WTC11 (cell line): ENCODE results near the gene ILF2. TPM values are rescaled to one million over a fixed set of nuclear protein-coding genes. Genes with fewer than 3 reads are reported as not detected.

Source experiments
- ATAC-seq: fragments of 200-7000 bp; cut with Tn5 transposase; 2 replicates; pipeline ENCODE4 v1.10.0; 2021; ENCODE audit warnings: mild to moderate bottlenecking, moderate library complexity
- CTCF ChIA-PET: fragments of 300-600 bp; sonication (Branson Sonifier 250); formaldehyde crosslinking; loops from one replicate; lab custom pipeline; 2021; ENCODE audit warnings: antibody characterized with exemption; lab: Charles Lee
- POLR2A ChIA-PET: fragments of 350-600 bp; sonication (Branson Sonifier 250); formaldehyde crosslinking; loops from one replicate; lab custom pipeline; 2021; ENCODE audit warnings: antibody characterized with exemption; lab: Charles Lee
- DNase-seq: peaks from one replicate; pipeline ENCODE4 v3.0.0; 2021; ENCODE audit warnings: low spot score
- H3K27ac Mint-ChIP-seq: 2 replicates; pipeline ENCODE4 v1.8.0; 2021; ENCODE audit warnings: mixed read lengths
- H3K27me3 Mint-ChIP-seq: 2 replicates; pipeline ENCODE4 v1.8.0; 2021; ENCODE audit warnings: low read depth, mild to moderate bottlenecking, moderate library complexity, mixed read lengths
- H3K36me3 Mint-ChIP-seq: 2 replicates; pipeline ENCODE4 v1.8.0; 2021; ENCODE audit warnings: mixed read lengths
- H3K4me1 Mint-ChIP-seq: 2 replicates; pipeline ENCODE4 v1.8.0; 2022; ENCODE audit warnings: mixed read lengths
- H3K4me3 Mint-ChIP-seq: 2 replicates; pipeline ENCODE4 v1.8.0; 2021; ENCODE audit warnings: mild to moderate bottlenecking, moderate library complexity, mixed read lengths
- H3K9me3 Mint-ChIP-seq: 2 replicates; pipeline ENCODE4 v1.8.0; 2021; ENCODE audit warnings: mixed read lengths
- CREM ChIP-seq: sonication (generic); formaldehyde crosslinking; IDR thresholded peaks from 2 replicates; pipeline ENCODE4 v1.8.1; 2022; ENCODE audit warnings: mild to moderate bottlenecking, missing genetic modification reagents, moderate library complexity
- E2F1 ChIP-seq: sonication (generic); formaldehyde crosslinking; IDR thresholded peaks from 2 replicates; pipeline ENCODE4 v1.8.0; 2022; ENCODE audit warnings: mild to moderate bottlenecking, missing genetic modification reagents
- FOXK1 ChIP-seq: sonication (generic); formaldehyde crosslinking; IDR thresholded peaks from 2 replicates; pipeline ENCODE4 v1.8.0; 2022; ENCODE audit warnings: mild to moderate bottlenecking, moderate library complexity, missing genetic modification reagents
- GRHL2 ChIP-seq: fragments of 250-450 bp; sonication (Bioruptor Pico); IDR thresholded peaks from 2 replicates; pipeline ENCODE4 v1.8.0; 2022; ENCODE audit warnings: mild to moderate bottlenecking, moderate library complexity; ENCODE audit not compliant: insufficient replicate concordance, severe bottlenecking
- KAT7 ChIP-seq: sonication (generic); formaldehyde crosslinking; IDR thresholded peaks from 2 replicates; pipeline ENCODE4 v1.8.1; 2023; ENCODE audit warnings: missing genetic modification reagents, mild to moderate bottlenecking, borderline replicate concordance
- MYBL2 ChIP-seq: sonication (generic); formaldehyde crosslinking; IDR thresholded peaks from 2 replicates; pipeline ENCODE4 v1.8.1; 2023; ENCODE audit warnings: mild to moderate bottlenecking, moderate library complexity, missing genetic modification reagents
- NFATC4 ChIP-seq: fragments of 250-450 bp; sonication (Bioruptor Pico); IDR thresholded peaks from 2 replicates; pipeline ENCODE4 v1.9.0; 2021; ENCODE audit warnings: mild to moderate bottlenecking
- RORB ChIP-seq: fragments of 250-450 bp; sonication (Bioruptor Pico); IDR thresholded peaks from 2 replicates; pipeline ENCODE4 v1.9.0; 2021; ENCODE audit warnings: mild to moderate bottlenecking
- SMAD3 ChIP-seq: sonication (generic); formaldehyde crosslinking; IDR thresholded peaks from 2 replicates; pipeline ENCODE4 v1.8.0; 2022; ENCODE audit warnings: missing genetic modification reagents, mild to moderate bottlenecking, borderline replicate concordance
- TEAD4 ChIP-seq: sonication (generic); formaldehyde crosslinking; IDR thresholded peaks from 2 replicates; pipeline ENCODE4 v1.8.0; 2022; ENCODE audit warnings: mild to moderate bottlenecking, missing genetic modification reagents
- ZBTB21 ChIP-seq: sonication (generic); formaldehyde crosslinking; IDR thresholded peaks from 2 replicates; pipeline ENCODE4 v1.8.1; 2023; ENCODE audit warnings: mild to moderate bottlenecking, missing genetic modification reagents, borderline replicate concordance
- ZNF219 ChIP-seq: sonication (generic); formaldehyde crosslinking; IDR thresholded peaks from 2 replicates; pipeline ENCODE4 v1.8.0; 2023; ENCODE audit warnings: missing genetic modification reagents, mild to moderate bottlenecking, borderline replicate concordance
- ZNF263 ChIP-seq: sonication (generic); formaldehyde crosslinking; IDR thresholded peaks from 2 replicates; pipeline ENCODE4 v1.8.1; 2022; ENCODE audit warnings: low read depth, mild to moderate bottlenecking, moderate library complexity, missing genetic modification reagents
- ZNF423 ChIP-seq: fragments of 250-450 bp; sonication (Bioruptor Pico); IDR thresholded peaks from 2 replicates; pipeline ENCODE4 v2.1.2; 2022; ENCODE audit warnings: mild to moderate bottlenecking, moderate library complexity
- total RNA-seq: library from RNA; stranded (reverse); gene quantifications from 3 replicates; pipeline ENCODE4 v1.2.3, GENCODE V29; 2021
- TF ChIP-seq, protein P1 (sequence below): sonication (generic); formaldehyde crosslinking; IDR thresholded peaks from 2 replicates; pipeline ENCODE4 v1.8.1; 2023; ENCODE audit warnings: mild to moderate bottlenecking, missing genetic modification reagents, moderate library complexity
- TF ChIP-seq, protein P2 (sequence below): fragments of 200-600 bp; IDR thresholded peaks from 2 replicates; pipeline ENCODE4 v1.8.0; 2022; ENCODE audit warnings: antibody characterized with exemption
- TF ChIP-seq, protein P3 (sequence below): sonication (generic); formaldehyde crosslinking; conservative IDR thresholded peaks from 2 replicates; pipeline ENCODE4 v1.8.1; 2023; ENCODE audit warnings: mild to moderate bottlenecking, low read depth, missing genetic modification reagents, moderate library complexity
- TF ChIP-seq, protein P4 (sequence below): sonication (generic); formaldehyde crosslinking; IDR thresholded peaks from 2 replicates; pipeline ENCODE4 v1.8.0; 2022; ENCODE audit warnings: mild to moderate bottlenecking, missing genetic modification reagents
- TF ChIP-seq, protein P5 (sequence below): sonication (generic); formaldehyde crosslinking; IDR thresholded peaks from 2 replicates; pipeline ENCODE4 v1.8.1; 2022; ENCODE audit warnings: low read depth, missing genetic modification reagents, borderline replicate concordance
- TF ChIP-seq, protein P6 (sequence below): fragments of 250-450 bp; sonication (Bioruptor Pico); conservative IDR thresholded peaks from 2 replicates; pipeline ENCODE4 v1.9.0; 2021; ENCODE audit warnings: mild to moderate bottlenecking

ILF2 gene
- total RNA-seq, 1 experiment from 2014 or later, result 337 TPM

- peaks cover 81% of the 10 kb centered on the region for H3K36me3 Mint-ChIP-seq
- DNase-seq (no peak), ATAC-seq (no peak)
- no peak overlapping the region for H3K27ac Mint-ChIP-seq
- no peaks in the 10 kb centered on the region for H3K9me3 Mint-ChIP-seq
- no peaks in the 10 kb centered on the region for H3K27me3 Mint-ChIP-seq
- H3K4me1 Mint-ChIP-seq, result peaks cover 9% of the 10 kb centered on the region; the same call in 1 of the 2 replicates
- no peak overlapping the region for H3K4me3 Mint-ChIP-seq
- ChIA-PET CTCF (interaction anchor here (1.1 kb wide), 1 partner anchor 106 kb away, joined by 3 read pairs; no protein-coding TSS in a partner anchor), POLR2A (interaction anchor here (0.5 to 1.6 kb wide), 2 partner anchors 13 to 71 kb away, joined by 3 to 6 read pairs; no protein-coding TSS in a partner anchor)
- no peak for TF ChIP-seq KAT7 (CRISPR knock-in tag)
- no peak for TF ChIP-seq ZNF263 (CRISPR knock-in tag)
- no peak for TF ChIP-seq E2F1 (CRISPR knock-in tag)
- TF ChIP-seq, protein P1, sequence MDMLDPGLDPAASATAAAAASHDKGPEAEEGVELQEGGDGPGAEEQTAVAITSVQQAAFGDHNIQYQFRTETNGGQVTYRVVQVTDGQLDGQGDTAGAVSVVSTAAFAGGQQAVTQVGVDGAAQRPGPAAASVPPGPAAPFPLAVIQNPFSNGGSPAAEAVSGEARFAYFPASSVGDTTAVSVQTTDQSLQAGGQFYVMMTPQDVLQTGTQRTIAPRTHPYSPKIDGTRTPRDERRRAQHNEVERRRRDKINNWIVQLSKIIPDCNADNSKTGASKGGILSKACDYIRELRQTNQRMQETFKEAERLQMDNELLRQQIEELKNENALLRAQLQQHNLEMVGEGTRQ, result no peak
- TF ChIP-seq, protein P2, sequence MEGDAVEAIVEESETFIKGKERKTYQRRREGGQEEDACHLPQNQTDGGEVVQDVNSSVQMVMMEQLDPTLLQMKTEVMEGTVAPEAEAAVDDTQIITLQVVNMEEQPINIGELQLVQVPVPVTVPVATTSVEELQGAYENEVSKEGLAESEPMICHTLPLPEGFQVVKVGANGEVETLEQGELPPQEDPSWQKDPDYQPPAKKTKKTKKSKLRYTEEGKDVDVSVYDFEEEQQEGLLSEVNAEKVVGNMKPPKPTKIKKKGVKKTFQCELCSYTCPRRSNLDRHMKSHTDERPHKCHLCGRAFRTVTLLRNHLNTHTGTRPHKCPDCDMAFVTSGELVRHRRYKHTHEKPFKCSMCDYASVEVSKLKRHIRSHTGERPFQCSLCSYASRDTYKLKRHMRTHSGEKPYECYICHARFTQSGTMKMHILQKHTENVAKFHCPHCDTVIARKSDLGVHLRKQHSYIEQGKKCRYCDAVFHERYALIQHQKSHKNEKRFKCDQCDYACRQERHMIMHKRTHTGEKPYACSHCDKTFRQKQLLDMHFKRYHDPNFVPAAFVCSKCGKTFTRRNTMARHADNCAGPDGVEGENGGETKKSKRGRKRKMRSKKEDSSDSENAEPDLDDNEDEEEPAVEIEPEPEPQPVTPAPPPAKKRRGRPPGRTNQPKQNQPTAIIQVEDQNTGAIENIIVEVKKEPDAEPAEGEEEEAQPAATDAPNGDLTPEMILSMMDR, result no peak
Observed at GRCh38 chr1:153639280-153639679, 31.5 kb downstream of the ILF2 start.

GRCh38 chr1:153638261-153638660 is 32.5 kb downstream of the ILF2 start:
- Mint-ChIP-seq H3K4me1 (peaks cover 13% of the 10 kb centered on the region), H3K4me3 (no peak overlapping the region), H3K27ac (no peak overlapping the region), H3K9me3 (no peaks in the 10 kb centered on the region), H3K36me3 (peaks cover 71% of the 10 kb centered on the region), H3K27me3 (no peaks in the 10 kb centered on the region)
- ChIA-PET CTCF (interaction anchor here (1.1 to 1.4 kb wide), 2 partner anchors 10 to 11 kb away, joined by 3 read pairs; partner anchors contain the start of genes S100A1 and S100A13), POLR2A (no interaction called here)
- no peak for ATAC-seq
- DNase-seq, result no peak
- TF ChIP-seq CREM (CRISPR knock-in tag) (no peak), NFATC4 (no peak), MYBL2 (CRISPR knock-in tag) (no peak), RORB (CRISPR knock-in tag) (no peak), TEAD4 (CRISPR knock-in tag) (no peak), FOXK1 (CRISPR knock-in tag) (no peak), ZNF219 (no peak), GRHL2 (no peak), ZNF423 (CRISPR knock-in tag) (no peak), ZBTB21 (CRISPR knock-in tag) (no peak), SMAD3 (CRISPR knock-in tag) (no peak)
- TF ChIP-seq, protein P3, sequence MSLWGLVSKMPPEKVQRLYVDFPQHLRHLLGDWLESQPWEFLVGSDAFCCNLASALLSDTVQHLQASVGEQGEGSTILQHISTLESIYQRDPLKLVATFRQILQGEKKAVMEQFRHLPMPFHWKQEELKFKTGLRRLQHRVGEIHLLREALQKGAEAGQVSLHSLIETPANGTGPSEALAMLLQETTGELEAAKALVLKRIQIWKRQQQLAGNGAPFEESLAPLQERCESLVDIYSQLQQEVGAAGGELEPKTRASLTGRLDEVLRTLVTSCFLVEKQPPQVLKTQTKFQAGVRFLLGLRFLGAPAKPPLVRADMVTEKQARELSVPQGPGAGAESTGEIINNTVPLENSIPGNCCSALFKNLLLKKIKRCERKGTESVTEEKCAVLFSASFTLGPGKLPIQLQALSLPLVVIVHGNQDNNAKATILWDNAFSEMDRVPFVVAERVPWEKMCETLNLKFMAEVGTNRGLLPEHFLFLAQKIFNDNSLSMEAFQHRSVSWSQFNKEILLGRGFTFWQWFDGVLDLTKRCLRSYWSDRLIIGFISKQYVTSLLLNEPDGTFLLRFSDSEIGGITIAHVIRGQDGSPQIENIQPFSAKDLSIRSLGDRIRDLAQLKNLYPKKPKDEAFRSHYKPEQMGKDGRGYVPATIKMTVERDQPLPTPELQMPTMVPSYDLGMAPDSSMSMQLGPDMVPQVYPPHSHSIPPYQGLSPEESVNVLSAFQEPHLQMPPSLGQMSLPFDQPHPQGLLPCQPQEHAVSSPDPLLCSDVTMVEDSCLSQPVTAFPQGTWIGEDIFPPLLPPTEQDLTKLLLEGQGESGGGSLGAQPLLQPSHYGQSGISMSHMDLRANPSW (CRISPR knock-in tag), result no peak
- TF ChIP-seq, protein P4, sequence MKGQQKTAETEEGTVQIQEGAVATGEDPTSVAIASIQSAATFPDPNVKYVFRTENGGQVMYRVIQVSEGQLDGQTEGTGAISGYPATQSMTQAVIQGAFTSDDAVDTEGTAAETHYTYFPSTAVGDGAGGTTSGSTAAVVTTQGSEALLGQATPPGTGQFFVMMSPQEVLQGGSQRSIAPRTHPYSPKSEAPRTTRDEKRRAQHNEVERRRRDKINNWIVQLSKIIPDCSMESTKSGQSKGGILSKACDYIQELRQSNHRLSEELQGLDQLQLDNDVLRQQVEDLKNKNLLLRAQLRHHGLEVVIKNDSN, result no peak
- TF ChIP-seq, protein P5, sequence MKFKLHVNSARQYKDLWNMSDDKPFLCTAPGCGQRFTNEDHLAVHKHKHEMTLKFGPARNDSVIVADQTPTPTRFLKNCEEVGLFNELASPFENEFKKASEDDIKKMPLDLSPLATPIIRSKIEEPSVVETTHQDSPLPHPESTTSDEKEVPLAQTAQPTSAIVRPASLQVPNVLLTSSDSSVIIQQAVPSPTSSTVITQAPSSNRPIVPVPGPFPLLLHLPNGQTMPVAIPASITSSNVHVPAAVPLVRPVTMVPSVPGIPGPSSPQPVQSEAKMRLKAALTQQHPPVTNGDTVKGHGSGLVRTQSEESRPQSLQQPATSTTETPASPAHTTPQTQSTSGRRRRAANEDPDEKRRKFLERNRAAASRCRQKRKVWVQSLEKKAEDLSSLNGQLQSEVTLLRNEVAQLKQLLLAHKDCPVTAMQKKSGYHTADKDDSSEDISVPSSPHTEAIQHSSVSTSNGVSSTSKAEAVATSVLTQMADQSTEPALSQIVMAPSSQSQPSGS (CRISPR knock-in tag), result no peak
- TF ChIP-seq, protein P6, sequence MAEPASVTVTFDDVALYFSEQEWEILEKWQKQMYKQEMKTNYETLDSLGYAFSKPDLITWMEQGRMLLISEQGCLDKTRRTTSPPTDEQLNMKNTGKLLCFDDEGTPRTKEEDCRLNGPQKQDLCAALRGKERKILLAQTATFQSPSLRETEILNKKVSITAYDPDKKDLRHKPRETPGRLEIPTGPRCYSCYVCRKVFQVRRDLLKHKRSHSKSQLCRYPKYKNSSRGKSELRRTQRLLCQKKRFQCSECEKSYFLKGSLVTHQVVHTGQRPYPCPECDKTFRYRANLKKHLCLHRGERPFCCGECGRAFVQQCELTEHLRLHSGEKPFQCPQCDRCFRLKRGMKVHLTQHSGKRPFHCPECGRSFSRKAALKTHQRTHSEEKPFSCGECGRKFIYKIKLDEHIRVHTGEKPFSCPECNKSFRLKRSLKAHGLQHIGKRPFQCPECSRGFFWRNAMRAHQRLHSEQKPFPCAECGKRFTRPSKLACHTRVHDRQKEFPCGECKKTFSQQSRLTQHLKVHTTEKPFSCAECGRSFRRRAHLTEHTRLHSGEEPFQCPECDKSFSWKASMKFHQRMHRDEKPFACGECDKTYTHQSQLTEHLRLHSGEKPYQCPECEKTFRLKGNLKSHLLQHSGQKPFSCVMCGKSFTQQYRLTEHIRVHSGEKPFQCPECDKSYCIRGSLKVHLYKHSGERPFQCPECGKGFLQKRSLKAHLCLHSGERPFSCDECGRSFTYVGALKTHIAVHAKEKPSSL (CRISPR knock-in tag), result no peak
